ENCODE data around the gene TMTC4.

DNA sequence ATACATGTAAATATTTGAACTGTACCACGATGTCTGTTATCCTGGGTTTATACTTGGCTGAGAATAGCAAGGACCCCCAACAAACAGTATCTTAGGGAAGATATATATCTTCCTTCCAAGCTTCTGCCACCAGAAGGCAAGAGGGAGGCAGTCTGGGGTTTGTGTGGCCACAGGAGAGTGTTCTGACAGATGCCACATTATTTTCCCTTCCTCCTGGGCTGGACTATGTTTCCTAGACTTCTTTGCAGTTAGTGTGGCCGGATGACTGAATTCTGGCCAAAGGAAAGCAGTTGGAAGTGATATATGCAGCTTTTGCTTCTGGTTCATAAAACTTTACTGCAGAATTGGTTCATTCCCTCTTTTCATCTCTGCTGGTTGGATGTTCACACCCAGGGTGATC lies 39.9 kb upstream of the TMTC4 start:
- TF ChIP-seq POLR2A (IDR thresholded peaks at IDR 0.05; ENCODE audit: low read length) (no peak), GATA1 (IDR thresholded peaks at IDR 0.05; ENCODE audit: low read depth, low read length) (no peak)

Data from erythroblast (primary cell).